ENCODE data around the gene CRHBP. TPM values are rescaled to one million over a fixed set of nuclear protein-coding genes. Genes with fewer than 3 reads are reported as not detected.

CRHBP gene
- total and polyA plus RNA-seq, 2 donors (not counting 3 experiments of a cell fraction or from before 2014, with no cell fraction given) = 0.08 to 0.51 TPM

GRCh38 chr5:76999451-76999850 is 46.6 kb downstream of the CRHBP start:
- CTCF ChIA-PET = no interaction called here
- DNase-seq (ENCODE audit: low read depth, low spot score) = no peak

More at GRCh38 chr5:76999451-76999850, 46.6 kb downstream of the CRHBP start:
- no peak for TF ChIP-seq EZH2 (IDR thresholded peaks at IDR 0.05; ENCODE audit: borderline replicate concordance, low read depth, low read length, severe bottlenecking)
- no peak for TF ChIP-seq GATA2 (IDR thresholded peaks at IDR 0.05; ENCODE audit: insufficient read depth, insufficient read length, low read depth, low read length)
- no peak for TF ChIP-seq JUN (IDR thresholded peaks at IDR 0.05; ENCODE audit: borderline replicate concordance, insufficient read depth, insufficient read length, low read depth)
- TF ChIP-seq POLR2AphosphoS5 (IDR thresholded peaks at IDR 0.05; ENCODE audit: insufficient read depth, low read depth, low read length) = no peak
- no peak for TF ChIP-seq CTCF (IDR thresholded peaks at IDR 0.05; ENCODE audit: extremely low read depth in 1 of 2, insufficient read depth in 1 of 2, low read depth in 1 of 2, low read length in 2 of 2)
- TF ChIP-seq MYC (IDR thresholded peaks at IDR 0.05; ENCODE audit: low read depth, low read length) = no peak
- TF ChIP-seq POLR2A (IDR thresholded peaks at IDR 0.05; ENCODE audit: low read depth, low read length) = no peak
- no peak for TF ChIP-seq FOS (IDR thresholded peaks at IDR 0.05; ENCODE audit: borderline replicate concordance, insufficient read depth, low read length)
- TF ChIP-seq MAX (IDR thresholded peaks at IDR 0.05; ENCODE audit: insufficient read depth, insufficient read length) = no peak
- intact Hi-C loops (cut with micrococcal nuclease) = no loop called here
- peaks cover 2 to 8% of the 10 kb centered on the region in 2 experiments for H3K27me3 ChIP-seq (ENCODE audit: control insufficient read depth in 2 of 2, insufficient read depth in 2 of 2, low read length in 2 of 2)
- H3K9ac ChIP-seq (replicated peaks; ENCODE audit: extremely low read depth, insufficient read depth, low read length) = no peak overlapping the region
- dilution Hi-C loops (cut with MboI; ENCODE audit: extremely low pct_ligation_motif_present, low sequenced_read_pairs) = no loop called here
- no peaks in the 10 kb centered on the region for H3K36me3 ChIP-seq (ENCODE audit: control insufficient read depth in 2 of 2, extremely low read depth in 1 of 2, insufficient read depth in 2 of 2, low read length in 2 of 2)
- FAIRE-seq = no peak
- peaks cover 2% of the 10 kb centered on the region for H4K20me1 ChIP-seq (replicated peaks; ENCODE audit: control insufficient read depth, extremely low read depth, insufficient read depth, low read length)
- no peak overlapping the region for H2AFZ ChIP-seq (ENCODE audit: low read depth, low read length)
- H3K4me3 ChIP-seq (replicated peaks in 1 of 3; ENCODE audit: insufficient read depth in 1 of 3, low read depth in 1 of 3, low read length in 3 of 3) = no peak overlapping the region
- H3K79me2 ChIP-seq (ENCODE audit: control insufficient read depth, insufficient read depth, low read length) = no peaks in the 10 kb centered on the region
- H3K27ac ChIP-seq (ENCODE audit: insufficient read depth, low read depth, low read length) = no peak overlapping the region
- H3K9me3 ChIP-seq (replicated peaks; ENCODE audit: control insufficient read depth, insufficient read depth, low read length) = no peaks in the 10 kb centered on the region
- H3K4me2 ChIP-seq (ENCODE audit: insufficient read depth, low read length) = no peak overlapping the region
- BruUV-seq (replicated peaks) = no TSS peak
- H3K9me1 ChIP-seq (replicated peaks; ENCODE audit: control insufficient read depth, extremely low read depth, insufficient read depth, low read length) = no peaks in the 10 kb centered on the region
- POLR2A ChIA-PET = no interaction called here
- no peaks in the 10 kb centered on the region for H3K4me1 ChIP-seq (ENCODE audit: control insufficient read depth, extremely low read depth, insufficient read depth, low read length)
